C4-2B (cell line): Measurements from ENCODE around the gene TDRD15.
"Not testable (repeated sequence)": the region's sequence is repeated elsewhere in the genome, so short reads cannot be mapped to it uniquely, and the experiment has no call there.

Experiments
- ZFX ChIP-seq: fragments of 450-650 bp; IDR thresholded peaks from 2 replicates; pipeline ENCODE4 v1.6.1; 2017
- TF ChIP-seq, protein P1 (sequence below): fragments of 450-650 bp; conservative IDR thresholded peaks from 2 replicates; pipeline ENCODE4 v1.5.1; 2017; ENCODE audit warnings: mild to moderate bottlenecking

DNA sequence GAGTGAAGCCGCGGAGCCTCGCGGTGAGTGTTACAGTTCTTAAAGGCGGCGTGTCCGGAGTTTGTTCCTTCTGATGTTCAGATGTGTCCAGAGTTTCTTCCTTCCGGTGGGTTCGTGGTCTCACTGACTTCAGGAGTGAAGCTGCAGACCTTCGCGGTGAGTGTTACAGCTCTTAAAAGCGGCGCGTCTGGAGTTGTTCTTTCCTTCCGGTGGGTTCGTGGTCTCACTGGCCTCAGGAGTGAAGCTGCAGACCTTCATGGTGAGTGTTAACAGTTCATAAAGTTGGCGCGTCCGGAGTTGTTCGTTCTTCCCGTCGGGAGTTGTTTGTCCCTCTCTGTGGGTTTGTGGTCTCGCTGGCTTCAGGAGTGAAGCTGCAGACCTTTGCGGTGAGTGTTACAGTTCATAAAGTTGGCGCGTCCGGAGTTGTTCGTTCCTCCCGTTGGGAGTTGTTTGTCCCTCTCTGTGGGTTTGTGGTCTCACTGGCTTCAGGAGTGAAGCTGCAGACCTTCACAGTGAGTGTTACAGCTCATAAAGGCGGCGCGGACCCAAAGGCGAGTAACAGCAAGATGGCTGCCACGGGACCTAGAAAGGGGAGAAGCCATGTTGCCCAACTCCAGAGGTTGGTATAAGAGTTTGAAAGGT lies 22.1 kb upstream of the TDRD15 start:
- TF ChIP-seq, protein P1, sequence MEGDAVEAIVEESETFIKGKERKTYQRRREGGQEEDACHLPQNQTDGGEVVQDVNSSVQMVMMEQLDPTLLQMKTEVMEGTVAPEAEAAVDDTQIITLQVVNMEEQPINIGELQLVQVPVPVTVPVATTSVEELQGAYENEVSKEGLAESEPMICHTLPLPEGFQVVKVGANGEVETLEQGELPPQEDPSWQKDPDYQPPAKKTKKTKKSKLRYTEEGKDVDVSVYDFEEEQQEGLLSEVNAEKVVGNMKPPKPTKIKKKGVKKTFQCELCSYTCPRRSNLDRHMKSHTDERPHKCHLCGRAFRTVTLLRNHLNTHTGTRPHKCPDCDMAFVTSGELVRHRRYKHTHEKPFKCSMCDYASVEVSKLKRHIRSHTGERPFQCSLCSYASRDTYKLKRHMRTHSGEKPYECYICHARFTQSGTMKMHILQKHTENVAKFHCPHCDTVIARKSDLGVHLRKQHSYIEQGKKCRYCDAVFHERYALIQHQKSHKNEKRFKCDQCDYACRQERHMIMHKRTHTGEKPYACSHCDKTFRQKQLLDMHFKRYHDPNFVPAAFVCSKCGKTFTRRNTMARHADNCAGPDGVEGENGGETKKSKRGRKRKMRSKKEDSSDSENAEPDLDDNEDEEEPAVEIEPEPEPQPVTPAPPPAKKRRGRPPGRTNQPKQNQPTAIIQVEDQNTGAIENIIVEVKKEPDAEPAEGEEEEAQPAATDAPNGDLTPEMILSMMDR: not testable (repeated sequence)
- TF ChIP-seq ZFX: not testable (repeated sequence)
